NCI-H2227 (cell line): ENCODE measurements around the gene GPSM3.
"Not testable (repeated sequence)": the region's sequence is repeated elsewhere in the genome, so short reads cannot be mapped to it uniquely, and the experiment has no call there.

Experiments used
- DNase-seq: peaks from one replicate; lab custom pipeline; 2025; ENCODE audit not compliant: unreplicated experiment; lab: John Stamatoyannopoulos, UW

Gene GPSM3

GRCh38 chr6:32203426-32204267 lies 11.2 kb upstream of the GPSM3 start:
- DNase-seq, result no peak

DNA sequence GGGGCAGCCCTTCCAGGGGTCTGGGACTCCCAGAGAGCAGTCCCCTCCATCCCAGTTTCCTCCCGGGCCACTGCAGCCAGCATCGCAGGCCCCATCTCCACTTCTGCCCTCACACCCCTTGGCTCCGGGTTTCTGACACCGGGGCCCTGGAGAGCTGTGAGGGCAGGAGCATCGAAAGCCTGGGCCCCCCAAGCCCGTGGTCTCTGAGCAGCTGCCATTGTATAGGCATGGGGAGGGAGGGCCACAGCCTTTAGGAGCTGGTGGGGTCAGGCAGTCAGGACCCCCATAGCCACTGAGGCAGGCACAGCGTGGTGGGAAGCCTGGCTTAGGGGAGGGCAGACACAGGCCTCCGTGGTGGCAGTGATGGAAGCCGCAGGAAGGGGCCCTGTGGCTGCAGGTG lies 9.7 kb upstream of the GPSM3 start:
- DNase-seq, result no peak

- DNase-seq, result no peak
These were observed 8.4 kb upstream of the GPSM3 start for GRCh38 chr6:32200711-32201475.

- no peak for DNase-seq
These were observed 6.4 kb upstream of the GPSM3 start for GRCh38 chr6:32198866-32199265.

DNA sequence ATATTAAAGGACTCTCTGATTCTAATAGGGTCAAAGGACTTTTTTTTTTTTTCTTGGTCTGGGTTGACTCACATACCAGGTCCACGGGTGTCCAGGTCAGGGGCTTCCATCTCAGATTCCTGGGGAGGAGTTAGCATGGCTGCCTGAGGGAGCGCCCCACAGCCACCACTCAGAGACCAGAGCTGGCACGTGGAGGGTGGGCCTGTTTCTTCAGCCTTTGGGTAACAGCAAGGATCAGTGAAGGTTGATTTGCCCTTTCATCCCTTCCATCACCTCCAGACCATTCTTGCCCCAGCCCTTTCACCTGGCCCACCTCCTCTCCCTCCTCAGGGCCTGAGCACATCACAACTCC lies 5.9 kb upstream of the GPSM3 start:
- no peak for DNase-seq

DNA sequence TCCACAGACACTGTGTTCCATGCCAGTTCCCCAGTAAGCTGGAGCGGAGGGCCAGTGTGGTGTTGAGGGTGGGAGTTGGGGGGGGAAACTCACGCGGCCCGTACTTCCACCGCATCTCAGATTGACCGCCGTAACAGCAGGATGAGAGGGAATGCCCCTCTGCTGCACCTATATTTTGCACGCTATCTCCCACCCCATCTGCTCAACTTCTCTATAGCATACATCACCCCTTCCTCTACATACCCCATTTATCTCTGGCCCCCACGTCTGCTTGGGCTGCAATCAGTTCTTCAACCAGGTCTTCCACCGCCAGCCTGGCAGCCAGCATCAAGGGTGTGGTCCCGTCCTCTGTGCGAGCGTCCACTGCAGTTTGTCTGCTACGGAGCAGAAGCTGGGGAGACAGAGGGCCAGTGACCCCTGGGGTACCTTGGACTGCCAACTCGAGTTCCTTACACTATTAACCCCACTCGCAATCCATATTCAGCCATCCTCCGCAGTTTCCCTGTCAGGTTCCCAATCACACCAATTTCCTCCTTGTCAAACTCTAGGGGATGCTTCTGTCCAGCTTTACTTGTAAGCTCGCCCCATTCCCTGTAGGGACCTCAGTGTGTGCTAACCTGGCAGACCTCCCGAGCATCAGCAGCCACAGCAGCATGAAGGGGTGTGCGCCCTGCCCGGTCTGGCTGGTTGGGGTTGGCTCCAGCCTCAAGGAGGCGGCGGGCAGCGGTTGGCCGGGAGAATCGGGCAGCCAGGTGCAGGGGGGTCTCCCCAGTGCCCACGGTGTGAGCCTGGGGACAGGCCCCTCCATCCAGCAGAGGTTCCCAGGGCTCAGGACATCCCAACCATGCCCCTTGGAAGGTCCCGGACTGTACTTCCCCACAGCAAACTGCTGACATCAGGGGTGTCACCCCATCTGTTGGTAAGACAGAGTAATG lies 4.5 kb upstream of the GPSM3 start:
- peak; percentile 65 for DNase-seq

DNA sequence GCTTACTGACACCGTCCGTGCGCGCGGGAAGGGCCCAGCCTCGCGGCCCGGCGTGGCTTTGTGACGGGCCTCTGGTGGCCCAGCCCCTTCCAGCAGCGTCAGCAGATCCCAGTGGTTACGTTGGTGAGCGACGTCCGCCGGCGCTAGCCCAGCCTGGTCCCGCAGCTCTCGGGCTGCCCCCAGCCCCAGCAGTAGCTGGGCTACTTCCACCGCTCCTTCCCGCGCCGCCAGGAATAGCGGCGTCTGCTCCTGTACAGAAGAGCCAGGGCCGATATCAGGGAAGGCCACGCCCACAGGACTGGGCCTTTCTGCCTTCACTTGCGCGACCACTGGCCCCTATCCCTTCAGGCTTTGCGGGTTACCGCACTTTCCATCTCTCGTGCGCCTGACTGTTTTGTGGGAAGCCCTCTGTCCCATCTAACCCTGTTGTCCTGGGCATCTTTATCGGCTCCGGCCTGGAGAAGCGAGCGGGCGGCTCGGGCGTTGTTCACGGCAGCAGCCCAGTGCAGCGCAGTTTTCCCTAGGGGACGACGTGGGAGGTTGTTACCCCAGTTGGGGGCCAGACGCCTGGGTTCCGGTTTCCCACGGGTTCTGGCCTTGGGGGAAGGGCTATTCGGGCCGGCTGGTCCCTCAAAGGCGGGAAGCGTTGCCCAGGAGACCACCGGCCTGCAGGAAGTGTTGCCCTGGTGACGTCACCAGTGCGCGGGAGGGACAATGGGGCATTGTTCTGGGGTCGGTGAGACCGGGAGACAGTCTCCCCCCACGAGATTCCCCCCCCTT lies 3.6 kb upstream of the GPSM3 start:
- peak; percentile 97 for DNase-seq

- peak; percentile 100 for DNase-seq
These were observed 3.1 kb upstream of the GPSM3 start for GRCh38 chr6:32195652-32195901.

DNA sequence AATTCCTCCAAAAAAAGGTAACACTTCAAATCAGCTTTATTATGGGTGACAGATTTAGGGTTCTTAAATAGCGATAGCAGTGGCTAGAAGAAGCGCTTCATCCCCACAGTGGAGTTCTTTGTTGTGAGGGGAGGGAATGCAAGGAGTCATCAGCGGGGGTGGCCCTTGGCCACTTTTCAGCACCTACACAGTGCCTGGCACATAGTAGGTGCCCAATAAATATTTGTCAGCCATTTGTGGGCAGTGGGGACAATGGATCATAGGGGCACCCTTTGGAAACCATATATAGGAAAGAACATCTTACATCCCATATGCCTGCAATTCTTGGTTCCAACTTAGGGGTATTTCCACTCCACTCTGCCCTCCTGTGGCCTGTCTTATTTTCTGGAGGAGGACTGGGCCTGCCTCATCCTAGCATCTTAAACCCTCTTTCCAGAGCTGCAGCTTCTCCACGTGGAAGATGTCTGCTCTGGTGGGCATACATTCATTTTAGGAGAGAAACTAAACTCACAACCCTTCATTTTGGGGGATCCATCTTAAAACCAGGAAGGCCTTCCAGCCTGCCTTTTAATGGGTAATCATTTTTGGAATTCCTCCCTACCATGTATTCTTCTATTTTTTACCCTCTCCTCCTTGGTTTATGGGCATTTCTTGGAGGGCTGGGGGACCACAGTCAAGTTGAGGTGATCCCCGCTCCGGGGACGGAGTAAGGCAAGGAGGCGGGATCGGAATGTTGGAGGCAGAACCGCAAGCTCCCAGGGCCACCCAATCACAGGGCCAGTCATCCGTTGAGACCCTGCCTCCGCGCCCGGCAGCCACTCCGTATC lies 2.6 kb upstream of the GPSM3 start:
- peak; percentile 65 for DNase-seq

DNA sequence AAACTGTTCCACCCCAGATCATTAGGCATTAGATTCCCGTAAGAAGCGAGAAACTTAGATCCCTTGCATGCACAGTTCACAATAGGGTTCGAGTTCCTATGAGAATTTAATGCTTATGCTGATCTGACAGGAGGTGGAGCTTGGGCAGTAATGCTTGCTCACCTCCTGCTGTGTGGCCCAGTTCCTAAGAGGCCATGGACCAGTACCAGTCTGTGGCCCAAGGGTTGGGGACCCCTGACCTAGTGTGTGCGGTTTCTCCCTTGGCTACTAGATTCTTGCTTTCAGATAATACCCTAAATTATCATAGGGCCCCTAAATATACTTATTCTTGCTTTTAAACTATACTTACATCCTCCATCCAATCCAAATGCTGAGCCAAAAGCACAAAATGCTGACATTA lies 1.9 kb upstream of the GPSM3 start:
- DNase-seq, result no peak

- not testable (repeated sequence) for DNase-seq
These were observed 653 bp upstream of the GPSM3 start for GRCh38 chr6:32193096-32193495.

- no peak for DNase-seq
These were observed 491 bp downstream of the GPSM3 start for GRCh38 chr6:32191696-32192607.

- DNase-seq, result no peak
These were observed 1.3 kb downstream of the GPSM3 start for GRCh38 chr6:32190911-32191677.

DNA sequence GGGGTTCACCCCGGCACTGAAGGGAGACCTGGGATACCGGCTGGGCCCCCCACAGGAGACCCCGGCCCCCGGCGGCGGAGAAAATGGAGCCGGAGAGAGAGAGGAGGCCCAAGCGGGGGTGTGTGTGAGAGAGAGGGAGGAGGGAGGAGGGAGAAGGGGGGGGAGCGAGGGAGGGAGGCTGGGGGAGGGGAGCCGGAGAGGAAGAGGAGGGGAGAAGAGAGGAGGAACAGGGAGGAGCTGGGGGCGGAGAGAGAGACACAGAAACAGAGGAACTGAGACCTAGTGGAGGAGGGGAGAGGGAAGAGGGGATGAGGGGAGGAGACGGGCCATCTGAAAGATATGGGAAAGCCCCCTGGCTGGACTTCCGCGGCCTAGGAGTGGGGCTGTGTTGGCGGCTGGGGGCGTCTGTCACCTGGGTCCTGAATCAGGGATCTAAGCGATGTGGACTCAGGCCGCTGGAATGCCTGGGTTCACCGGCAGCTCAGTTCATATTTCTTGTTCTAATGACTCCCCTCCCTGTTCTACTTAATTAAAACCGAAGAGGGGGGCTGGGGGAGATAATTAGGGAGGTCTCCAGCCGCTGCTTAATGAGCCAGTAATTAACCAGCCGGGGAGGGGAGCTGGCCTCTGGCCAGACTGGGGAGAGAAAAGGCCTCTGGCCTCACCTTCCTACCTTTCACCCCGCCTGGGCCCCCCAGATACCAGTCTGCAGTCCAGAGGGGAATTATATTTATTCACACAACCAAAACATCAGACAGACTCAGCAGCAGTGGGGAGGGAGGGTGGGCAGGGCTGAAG lies 2.2 kb downstream of the GPSM3 start, which contains the start of gene PBX2:
TSS of gene PBX2 (minus strand) at position 149 of the 798 bp plus-strand sequence. CDS start 287 bp downstream, outside the sequence.
- DNase-seq, result peak; percentile 78

DNA sequence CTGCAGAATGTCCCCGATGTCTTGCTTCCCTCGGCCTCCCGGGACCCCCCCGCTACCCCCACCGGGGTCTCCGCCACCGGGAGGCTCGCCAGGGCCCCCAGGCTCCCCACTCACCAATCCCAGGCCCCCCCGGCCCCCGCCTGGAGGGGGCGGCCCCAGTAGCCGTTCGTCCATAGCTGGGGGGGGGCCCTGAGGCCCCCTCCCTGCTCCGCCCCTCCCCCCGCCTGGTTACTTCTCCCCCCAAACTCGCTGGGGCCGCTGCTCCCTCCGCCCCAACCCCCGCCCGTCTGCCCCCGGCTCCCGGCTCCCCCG lies 2.7 kb downstream of the GPSM3 start:
- no peak for DNase-seq

- DNase-seq, result no peak
These were observed 3.2 kb downstream of the GPSM3 start for GRCh38 chr6:32189069-32189741.
